Measurements from ENCODE around the gene DDX41. TPM values are rescaled to one million over a fixed set of nuclear protein-coding genes. Genes with fewer than 3 reads are reported as not detected.

DDX41 gene
- total and polyA plus RNA-seq, 2 of the 13 experiments (the other 11 are each of a cell fraction or from before 2014, with no cell fraction given) = 62.8 to 105 TPM

DNA sequence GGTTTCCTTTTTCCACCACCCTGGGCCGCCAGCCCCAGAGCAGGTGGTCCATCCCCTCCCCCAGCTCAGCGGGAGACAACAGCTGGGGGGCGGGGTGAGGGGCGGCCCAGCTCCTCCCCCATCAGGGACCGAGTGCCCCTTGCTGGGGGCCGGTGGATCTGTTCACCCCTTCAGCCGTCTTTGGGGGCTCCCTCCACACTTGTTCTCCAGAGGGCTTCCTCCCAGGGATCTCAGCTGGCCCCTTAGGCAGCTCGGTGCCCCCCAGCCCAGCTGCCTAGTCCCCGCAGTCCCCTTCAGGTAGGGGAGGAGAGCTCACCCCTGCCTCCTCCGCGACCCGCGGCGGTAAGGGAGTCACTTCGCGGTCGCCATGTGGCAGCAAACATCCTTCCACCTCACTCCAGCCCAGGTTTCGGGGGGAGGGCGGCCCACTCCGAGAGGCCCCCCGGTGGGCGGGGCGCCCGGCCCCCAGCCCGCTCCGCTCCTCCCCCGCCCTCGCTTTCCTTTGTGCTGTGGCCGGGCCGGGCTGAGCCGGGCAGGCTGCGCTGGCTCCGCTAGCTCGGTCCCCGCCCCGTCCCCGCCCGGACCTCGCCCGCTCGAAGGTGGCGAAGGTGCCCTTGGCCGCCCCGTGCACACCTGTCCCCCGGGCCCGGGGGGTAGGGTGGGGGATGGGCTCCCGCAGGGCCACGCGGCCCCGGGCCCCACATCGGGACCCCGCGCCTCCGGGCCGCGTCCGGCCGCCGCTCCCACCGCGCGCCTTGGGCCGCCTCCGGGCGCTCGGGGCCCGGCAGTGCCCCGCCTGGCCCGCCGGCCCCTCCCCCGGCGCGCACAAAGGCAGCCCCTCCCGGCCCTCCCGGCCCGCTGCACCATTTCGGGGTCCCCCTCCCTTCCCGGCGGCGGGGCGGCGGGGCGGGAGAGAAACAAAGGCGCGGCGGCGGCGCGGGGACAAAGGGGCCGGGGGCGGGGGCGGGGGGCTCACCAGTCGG, 44.0 kb downstream of the DDX41 start (continued):
- TF ChIP-seq ZNF383 (CRISPR knock-in tag; IDR thresholded peaks at IDR 0.05; ENCODE audit: borderline replicate concordance) (no peak), DPF2 (CRISPR knock-in tag; IDR thresholded peaks at IDR 0.05; ENCODE audit: borderline replicate concordance, low read depth) (no peak), RARG (CRISPR knock-in tag; IDR thresholded peaks at IDR 0.05; ENCODE audit: low read depth) (no peak), NR2C2 (CRISPR knock-in tag; IDR thresholded peaks at IDR 0.05; ENCODE audit: borderline replicate concordance) (0 out of 2 replicates have a peak, but pooled peaks have one; percentile 15), ZFP36L2 (CRISPR knock-in tag; IDR thresholded peaks at IDR 0.05) (no peak), ARID4A (CRISPR knock-in tag; IDR thresholded peaks at IDR 0.05; ENCODE audit: borderline replicate concordance) (peak; percentile 24; the same call in 1 of the 2 replicates), ZNF20 (CRISPR knock-in tag; IDR thresholded peaks at IDR 0.05) (no peak), ZNF816 (CRISPR knock-in tag; IDR thresholded peaks at IDR 0.05; ENCODE audit: borderline replicate concordance) (no peak), TEAD3 (CRISPR knock-in tag; optimal IDR thresholded peaks at IDR 0.05; ENCODE audit: borderline replicate concordance) (no peak), ZNF446 (CRISPR knock-in tag; IDR thresholded peaks at IDR 0.05) (no peak), ZNF674 (CRISPR knock-in tag; IDR thresholded peaks at IDR 0.05; ENCODE audit: low read depth) (no peak), ZBTB46 (CRISPR knock-in tag; IDR thresholded peaks at IDR 0.05; ENCODE audit: borderline replicate concordance) (no peak), ZNF562 (CRISPR knock-in tag; IDR thresholded peaks at IDR 0.05; ENCODE audit: borderline replicate concordance) (no peak), POLR2A (IDR thresholded peaks at IDR 0.05; ENCODE audit: insufficient read depth in 1 of 2, low read depth in 2 of 2, low read length in 2 of 2) (peak in 1 of 2 experiments; percentile 42; a peak in 1 of 4 replicates), ZNF354B (CRISPR knock-in tag; IDR thresholded peaks at IDR 0.05) (no peak), ELF1 (CRISPR knock-in tag; IDR thresholded peaks at IDR 0.05) (no peak), ZFY (CRISPR knock-in tag; IDR thresholded peaks at IDR 0.05) (peak; percentile 44; the same call in 1 of the 2 replicates), ZNF331 (CRISPR knock-in tag; IDR thresholded peaks at IDR 0.05) (peak; percentile 19; the same call in 1 of the 2 replicates), ZNF337 (CRISPR knock-in tag; IDR thresholded peaks at IDR 0.05; ENCODE audit: borderline replicate concordance, low read depth) (no peak)
- TF ChIP-seq, protein P1, sequence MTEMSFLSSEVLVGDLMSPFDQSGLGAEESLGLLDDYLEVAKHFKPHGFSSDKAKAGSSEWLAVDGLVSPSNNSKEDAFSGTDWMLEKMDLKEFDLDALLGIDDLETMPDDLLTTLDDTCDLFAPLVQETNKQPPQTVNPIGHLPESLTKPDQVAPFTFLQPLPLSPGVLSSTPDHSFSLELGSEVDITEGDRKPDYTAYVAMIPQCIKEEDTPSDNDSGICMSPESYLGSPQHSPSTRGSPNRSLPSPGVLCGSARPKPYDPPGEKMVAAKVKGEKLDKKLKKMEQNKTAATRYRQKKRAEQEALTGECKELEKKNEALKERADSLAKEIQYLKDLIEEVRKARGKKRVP (CRISPR knock-in tag; IDR thresholded peaks at IDR 0.05) = no peak
- TF ChIP-seq, protein P2, sequence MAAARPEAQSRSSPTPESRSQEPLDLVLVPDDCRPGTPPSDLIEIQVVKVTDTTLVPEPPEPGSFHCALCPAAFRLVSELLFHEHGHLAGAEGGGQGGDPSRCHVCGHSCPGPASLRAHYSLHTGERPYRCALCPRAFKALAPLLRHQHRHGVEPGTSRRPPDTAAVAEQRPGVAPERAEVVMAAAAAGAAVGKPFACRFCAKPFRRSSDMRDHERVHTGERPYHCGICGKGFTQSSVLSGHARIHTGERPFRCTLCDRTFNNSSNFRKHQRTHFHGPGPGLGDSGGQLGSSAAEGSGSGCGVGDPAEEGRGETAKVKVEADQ (CRISPR knock-in tag; IDR thresholded peaks at IDR 0.05; ENCODE audit: borderline replicate concordance) = 0 out of 2 replicates have a peak, but pooled peaks have one; percentile 12

Data from HepG2 (cell line).